HUES48 (cell line): ENCODE measurements around the gene FAM169A.

Experiments
- H3K27ac ChIP-seq: one replicate; pipeline ENCODE4 v1.7.0; 2013; ENCODE audit warnings: low read depth, low read length, inconsistent platforms
- H3K27me3 ChIP-seq: 2 replicates; pipeline ENCODE4 v1.6.1; 2013; ENCODE audit warnings: mild to moderate bottlenecking, low read length; ENCODE audit not compliant: control insufficient read depth, insufficient read depth
- H3K36me3 ChIP-seq: 2 replicates; pipeline ENCODE4 v1.6.1; 2013; ENCODE audit warnings: low read length; ENCODE audit not compliant: control insufficient read depth, insufficient read depth
- H3K4me1 ChIP-seq: 2 replicates; pipeline ENCODE4 v1.6.1; 2013; ENCODE audit warnings: mild to moderate bottlenecking, low read length; ENCODE audit not compliant: control insufficient read depth, insufficient read depth
- H3K4me3 ChIP-seq: 2 replicates; pipeline ENCODE4 v1.5.1; 2013; ENCODE audit warnings: mild to moderate bottlenecking, low read depth, low read length
- H3K9ac ChIP-seq: 2 replicates; pipeline ENCODE4 v1.6.1; 2013; ENCODE audit warnings: mild to moderate bottlenecking, low read depth, low read length, moderate library complexity
- H3K9me3 ChIP-seq: 2 replicates; pipeline ENCODE4 v1.6.1; 2013; ENCODE audit warnings: low read length; ENCODE audit not compliant: control insufficient read depth, insufficient read depth

FAM169A gene

GRCh38 chr5:74839229-74839628 is 27.0 kb downstream of the FAM169A start:
- Histone ChIP-seq H3K36me3 (peaks cover 70% of the 10 kb centered on the region), H3K9ac (no peak overlapping the region), H3K4me1 (peaks cover 24% of the 10 kb centered on the region), H3K27me3 (no peaks in the 10 kb centered on the region), H3K4me3 (no peak overlapping the region), H3K27ac (no peak overlapping the region), H3K9me3 (no peaks in the 10 kb centered on the region)

DNA sequence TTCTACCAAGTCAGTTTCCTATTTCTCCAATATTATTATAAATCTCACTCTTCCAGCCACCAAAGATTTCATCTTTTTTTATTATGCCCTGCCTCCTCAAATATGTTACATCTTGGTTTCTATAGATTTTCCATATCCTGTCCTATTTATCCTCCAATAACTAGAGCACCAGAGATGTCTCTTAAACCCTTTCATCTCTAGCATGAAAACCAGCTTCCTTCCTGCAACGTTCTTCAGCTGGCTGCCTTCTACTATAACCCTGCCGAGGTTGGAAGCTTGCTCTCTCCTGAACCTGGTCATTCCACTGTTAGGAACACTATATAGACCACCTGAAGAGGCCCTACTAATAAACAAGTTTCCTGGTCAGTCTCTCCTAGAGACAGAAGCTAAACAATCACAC is 27.9 kb downstream of the FAM169A start:
- Histone ChIP-seq H3K36me3 (peaks cover 80% of the 10 kb centered on the region), H3K9me3 (no peaks in the 10 kb centered on the region), H3K4me1 (peaks cover 24% of the 10 kb centered on the region), H3K27me3 (no peaks in the 10 kb centered on the region), H3K9ac (no peak overlapping the region), H3K4me3 (no peak overlapping the region), H3K27ac (no peak overlapping the region)

GRCh38 chr5:74837115-74837514 is 29.1 kb downstream of the FAM169A start:
- Histone ChIP-seq H3K36me3 (peaks cover 89% of the 10 kb centered on the region), H3K4me1 (peaks cover 22% of the 10 kb centered on the region), H3K9ac (no peak overlapping the region), H3K27me3 (no peaks in the 10 kb centered on the region), H3K4me3 (no peak overlapping the region), H3K27ac (no peak overlapping the region), H3K9me3 (no peaks in the 10 kb centered on the region)

DNA sequence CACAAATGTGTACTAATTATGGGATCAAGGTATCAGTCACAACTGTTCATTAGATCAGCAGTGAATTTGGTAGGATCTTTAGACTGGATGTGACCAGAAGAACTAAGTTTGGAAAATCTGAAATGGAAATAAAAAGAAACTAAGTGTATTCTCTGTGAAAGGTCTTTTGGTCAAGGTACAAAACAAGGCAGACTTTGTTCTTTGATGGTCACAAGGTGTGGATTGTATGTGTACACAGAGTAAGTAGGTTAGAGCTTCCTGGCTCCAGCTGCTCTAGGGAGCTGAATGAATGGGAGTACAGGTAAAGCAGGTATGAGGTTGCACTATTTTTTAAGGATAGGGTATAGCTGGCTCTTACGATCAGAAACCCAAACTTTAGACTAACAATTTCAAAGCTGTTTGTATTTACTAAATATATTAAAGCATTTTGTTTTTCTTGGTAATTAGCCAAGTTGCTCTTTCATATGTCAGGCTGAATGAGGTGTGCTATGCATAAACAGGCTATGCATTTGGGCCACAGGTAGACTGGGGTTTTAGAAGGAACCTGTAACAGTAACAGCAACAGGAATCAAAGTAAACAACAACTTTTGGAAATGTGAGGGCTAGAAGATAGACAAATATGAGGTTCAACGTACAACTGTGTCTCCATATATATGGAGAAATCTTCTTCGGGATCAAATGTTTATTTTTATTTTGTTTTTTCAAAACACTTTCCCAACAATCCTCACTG is 32.5 kb downstream of the FAM169A start:
- Histone ChIP-seq H3K4me3 (no peak overlapping the region), H3K9me3 (no peaks in the 10 kb centered on the region), H3K36me3 (peaks cover 94% of the 10 kb centered on the region), H3K27me3 (no peaks in the 10 kb centered on the region), H3K27ac (peak overlapping the region; percentile 55), H3K4me1 (peaks cover 22% of the 10 kb centered on the region), H3K9ac (no peak overlapping the region)

GRCh38 chr5:74829413-74829812 is 36.8 kb downstream of the FAM169A start:
- Histone ChIP-seq H3K4me1 (peaks cover 27% of the 10 kb centered on the region), H3K27ac (no peak overlapping the region), H3K36me3 (peaks cover 68% of the 10 kb centered on the region), H3K9ac (no peak overlapping the region), H3K4me3 (no peak overlapping the region), H3K27me3 (no peaks in the 10 kb centered on the region), H3K9me3 (no peaks in the 10 kb centered on the region)

- H3K4me3 ChIP-seq, result no peak overlapping the region
- H3K36me3 ChIP-seq, result peaks cover 16% of the 10 kb centered on the region; the same call in 1 of the 2 replicates
- peaks cover 72% of the 10 kb centered on the region for H3K4me1 ChIP-seq
- H3K27ac ChIP-seq, result no peak overlapping the region
- no peak overlapping the region for H3K9ac ChIP-seq
- H3K9me3 ChIP-seq, result no peaks in the 10 kb centered on the region
- H3K27me3 ChIP-seq, result no peaks in the 10 kb centered on the region
Observed at GRCh38 chr5:74822288-74822687, 43.9 kb downstream of the FAM169A start.

- Histone ChIP-seq H3K9me3 (no peaks in the 10 kb centered on the region), H3K4me3 (peak overlapping the region; percentile 27), H3K4me1 (peaks cover 63% of the 10 kb centered on the region), H3K36me3 (peaks cover 18% of the 10 kb centered on the region), H3K9ac (no peak overlapping the region), H3K27ac (peak overlapping the region; percentile 98), H3K27me3 (no peaks in the 10 kb centered on the region)
Observed at GRCh38 chr5:74816875-74817274, 49.3 kb downstream of the FAM169A start.

GRCh38 chr5:74810915-74811314 is 55.3 kb downstream of the FAM169A start:
- no peaks in the 10 kb centered on the region for H3K27me3 ChIP-seq
- H3K4me3 ChIP-seq, result no peak overlapping the region
- no peak overlapping the region for H3K9ac ChIP-seq
- no peaks in the 10 kb centered on the region for H3K9me3 ChIP-seq
- H3K4me1 ChIP-seq, result peaks cover 12% of the 10 kb centered on the region
- H3K36me3 ChIP-seq, result peaks cover 29% of the 10 kb centered on the region
- no peak overlapping the region for H3K27ac ChIP-seq

DNA sequence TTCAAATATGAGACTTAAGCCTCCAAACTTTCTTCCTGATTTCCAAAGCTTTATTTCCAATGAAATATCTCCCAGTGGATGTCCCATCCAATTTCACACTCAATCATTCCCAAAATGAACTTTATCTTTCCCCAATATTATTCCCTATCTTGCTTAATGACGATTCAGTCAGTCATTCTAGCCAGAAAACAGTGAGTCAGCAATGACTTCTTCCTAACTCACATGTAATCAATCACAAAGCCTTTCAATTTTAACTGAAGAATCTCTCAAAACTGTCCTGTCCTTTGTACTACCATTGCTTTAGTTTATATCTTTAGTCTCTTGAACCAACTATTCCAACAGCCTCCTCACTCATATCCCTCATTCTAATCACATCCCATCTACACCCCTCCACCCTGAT is 64.2 kb downstream of the FAM169A start:
- Histone ChIP-seq H3K36me3 (peaks cover 79% of the 10 kb centered on the region), H3K9me3 (no peaks in the 10 kb centered on the region), H3K4me1 (no peaks in the 10 kb centered on the region), H3K27me3 (no peaks in the 10 kb centered on the region), H3K9ac (no peak overlapping the region), H3K27ac (no peak overlapping the region), H3K4me3 (no peak overlapping the region)

- no peak overlapping the region for H3K9ac ChIP-seq
- no peaks in the 10 kb centered on the region for H3K9me3 ChIP-seq
- H3K36me3 ChIP-seq, result peaks cover 87% of the 10 kb centered on the region
- H3K4me1 ChIP-seq, result no peaks in the 10 kb centered on the region
- H3K27me3 ChIP-seq, result no peaks in the 10 kb centered on the region
- H3K4me3 ChIP-seq, result no peak overlapping the region
- no peak overlapping the region for H3K27ac ChIP-seq
Observed at GRCh38 chr5:74801197-74801596, 65.0 kb downstream of the FAM169A start.

GRCh38 chr5:74798977-74799911 is 66.9 kb downstream of the FAM169A start:
- H3K4me3 ChIP-seq, result no peak overlapping the region
- H3K36me3 ChIP-seq, result peaks cover 94% of the 10 kb centered on the region
- no peaks in the 10 kb centered on the region for H3K9me3 ChIP-seq
- no peak overlapping the region for H3K27ac ChIP-seq
- no peaks in the 10 kb centered on the region for H3K4me1 ChIP-seq
- H3K27me3 ChIP-seq, result no peaks in the 10 kb centered on the region
- no peak overlapping the region for H3K9ac ChIP-seq
